GM21390 (cell line): ENCODE measurements around the gene SSTR5.
"Not testable (repeated sequence)": the region's sequence is repeated elsewhere in the genome, so short reads cannot be mapped to it uniquely, and the experiment has no call there.

Experiments used
- ATAC-seq: cut with Tn5 transposase; IDR thresholded peaks from one replicate; pipeline ENCODE4 v1.9.1; 2021; ENCODE audit not compliant: unreplicated experiment

Gene SSTR5

DNA sequence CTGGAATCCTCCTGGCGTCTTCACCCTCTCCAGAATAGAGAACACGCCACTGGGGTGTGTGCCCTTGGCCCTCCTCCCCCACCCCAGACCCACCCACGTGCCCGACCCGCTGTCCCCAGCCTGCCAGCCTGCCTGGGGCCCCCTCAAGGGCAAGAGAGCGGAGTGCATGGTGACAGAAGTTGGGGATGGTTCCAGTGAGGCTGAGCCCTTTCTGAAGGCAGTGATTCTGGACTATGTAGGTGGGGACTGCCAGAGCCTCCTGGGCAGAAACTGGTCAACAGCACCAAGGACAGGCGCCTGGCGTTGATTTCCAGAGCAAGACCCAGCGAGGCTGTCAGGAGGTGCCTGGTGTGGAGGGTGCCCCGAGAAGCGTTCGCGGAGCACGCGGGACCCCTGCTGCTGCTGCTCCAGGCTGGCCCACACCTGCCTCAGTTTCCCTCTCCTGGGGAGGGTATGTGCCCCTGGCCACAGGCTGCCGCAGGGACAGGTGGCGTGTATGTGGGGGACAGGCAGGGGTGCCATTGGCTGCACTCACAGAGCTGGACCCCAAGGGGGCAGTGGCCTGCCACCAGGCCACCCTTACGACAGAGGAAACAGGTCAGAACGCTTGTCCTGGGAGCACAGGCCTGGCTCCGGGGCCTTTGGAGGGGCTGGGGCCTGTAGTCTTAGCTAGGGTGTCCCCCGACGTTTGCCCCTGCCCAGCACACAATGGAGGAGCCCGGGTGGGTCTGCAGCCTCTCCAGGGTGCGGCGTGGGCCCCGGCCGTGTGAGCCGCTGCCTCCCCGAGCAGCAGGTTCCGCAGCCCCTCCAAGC, 1.2 kb downstream of the SSTR5 start:
- ATAC-seq, result no peak

DNA sequence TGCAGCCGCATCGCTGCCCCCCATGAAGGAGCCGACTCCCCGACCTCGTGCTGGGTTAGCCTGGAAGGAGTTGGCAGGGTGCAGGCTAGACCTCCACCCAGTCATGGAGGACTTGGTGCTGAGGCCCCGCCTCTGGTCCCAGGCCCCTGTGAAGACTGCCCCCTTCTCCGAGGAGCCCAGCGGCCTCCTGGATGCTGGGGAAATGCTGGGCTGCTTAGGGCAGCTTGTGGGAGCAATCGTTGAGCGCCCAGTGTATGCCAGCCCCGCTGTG, 1.8 kb downstream of the SSTR5 start:
- no peak for ATAC-seq

DNA sequence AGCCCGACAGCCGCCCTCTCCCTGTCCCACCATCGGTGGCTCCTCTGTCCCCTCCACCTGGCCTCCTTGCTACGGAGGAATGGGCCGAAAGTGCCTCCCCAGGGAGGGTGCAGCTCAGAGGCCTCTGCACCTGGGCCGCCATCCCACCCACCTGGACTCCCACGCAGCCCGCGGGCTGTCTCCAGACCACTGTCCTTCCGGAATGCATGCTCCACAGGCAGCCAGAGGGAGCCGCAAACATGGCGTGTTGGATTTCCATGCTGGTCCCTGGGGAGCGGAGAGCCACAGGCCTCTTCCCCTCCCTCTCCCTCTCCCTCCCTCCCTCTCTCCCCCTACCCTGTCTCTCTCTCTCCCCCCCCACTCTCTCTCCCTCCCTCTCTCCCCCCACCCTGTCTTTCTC, 3.0 kb downstream of the SSTR5 start:
- ATAC-seq, result no peak

DNA sequence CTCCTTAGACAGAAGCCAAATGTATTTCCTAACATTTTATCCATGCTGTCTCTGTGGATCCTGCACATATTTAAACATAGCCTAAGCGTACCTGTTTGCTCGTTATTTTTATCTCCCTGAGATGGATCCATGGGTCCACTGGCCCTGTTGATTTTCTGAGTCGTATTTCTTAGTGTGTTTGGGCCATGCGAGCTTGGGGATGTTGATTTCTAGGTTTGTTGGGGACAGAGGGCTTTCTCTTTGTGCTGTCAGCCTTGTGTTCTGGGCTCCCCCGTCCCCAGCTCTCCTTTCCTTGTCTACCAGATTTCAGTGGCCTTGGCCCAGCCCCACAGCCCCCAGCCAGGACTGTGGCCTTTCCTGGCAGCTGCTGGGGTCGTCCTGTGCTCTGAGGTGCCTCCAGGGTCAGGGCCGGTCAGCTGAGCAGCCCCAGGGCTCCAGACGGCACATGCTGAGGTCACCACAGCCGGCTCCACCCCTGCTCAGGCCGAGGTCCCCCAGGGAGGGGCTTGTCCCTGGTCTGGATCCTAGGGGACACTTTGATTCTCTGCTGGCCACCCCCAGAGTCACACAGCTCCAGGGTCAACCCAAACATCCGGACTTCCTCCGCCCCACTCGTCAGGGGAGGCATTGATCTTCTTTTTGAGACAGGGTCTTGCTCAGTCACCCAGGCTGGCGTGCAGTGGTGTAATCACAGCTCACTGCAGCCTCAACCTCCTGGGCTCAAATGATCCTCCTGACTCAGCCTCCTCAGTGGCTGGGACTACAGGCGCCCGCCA, 4.4 kb downstream of the SSTR5 start:
- no peak for ATAC-seq

DNA sequence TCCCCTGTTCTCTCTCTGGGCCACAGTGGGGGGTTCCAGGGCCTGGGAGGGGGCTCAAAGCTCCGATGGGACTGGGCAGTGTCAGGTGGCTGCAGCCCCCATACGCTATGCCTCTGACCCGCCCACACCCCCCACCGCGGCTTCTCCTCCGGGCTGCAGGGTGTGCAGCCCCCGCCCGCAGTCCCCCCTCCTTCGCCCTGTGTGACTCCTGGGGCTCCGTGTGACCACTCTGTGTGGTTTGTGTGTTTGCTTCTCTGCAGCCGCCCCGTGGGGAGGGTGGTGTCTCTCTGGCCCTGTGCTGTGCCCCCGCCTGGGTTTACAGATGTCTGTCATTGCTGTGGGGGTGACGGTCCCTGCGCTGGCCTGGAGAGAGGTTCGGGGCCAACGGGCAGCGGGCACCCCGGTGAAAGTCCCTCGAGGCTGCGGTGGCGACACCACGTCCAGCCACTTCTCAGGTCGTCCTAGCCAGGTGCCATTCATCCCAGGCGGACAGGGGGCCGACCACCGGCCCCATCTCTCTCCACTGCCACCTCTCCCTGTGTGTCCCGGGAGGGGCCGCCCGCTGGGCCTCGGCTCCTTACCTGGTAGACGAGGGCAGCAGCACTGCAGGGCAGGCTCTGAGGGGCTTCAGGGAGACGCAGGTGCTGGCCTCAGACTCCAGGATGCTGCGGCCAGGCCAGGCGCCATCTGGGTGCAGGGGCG, 5.5 kb downstream of the SSTR5 start:
- no peak for ATAC-seq

DNA sequence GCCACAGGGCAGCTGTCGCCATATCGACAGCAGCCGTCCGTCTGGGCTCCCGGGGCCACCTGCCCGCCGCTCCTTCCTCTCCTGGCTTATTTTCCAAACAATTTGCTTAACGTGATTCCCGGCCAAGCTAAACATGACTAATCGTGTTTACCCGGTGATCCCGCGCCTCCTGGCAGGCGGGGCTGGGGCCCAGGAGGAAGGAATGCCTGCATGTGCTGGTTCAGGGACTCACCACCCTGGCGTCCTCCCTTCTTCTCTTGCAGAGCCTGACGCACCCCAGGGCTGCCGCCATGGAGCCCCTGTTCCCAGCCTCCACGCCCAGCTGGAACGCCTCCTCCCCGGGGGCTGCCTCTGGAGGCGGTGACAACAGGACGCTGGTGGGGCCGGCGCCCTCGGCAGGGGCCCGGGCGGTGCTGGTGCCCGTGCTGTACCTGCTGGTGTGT, 6.1 kb downstream of the SSTR5 start:
- ATAC-seq, result no peak

DNA sequence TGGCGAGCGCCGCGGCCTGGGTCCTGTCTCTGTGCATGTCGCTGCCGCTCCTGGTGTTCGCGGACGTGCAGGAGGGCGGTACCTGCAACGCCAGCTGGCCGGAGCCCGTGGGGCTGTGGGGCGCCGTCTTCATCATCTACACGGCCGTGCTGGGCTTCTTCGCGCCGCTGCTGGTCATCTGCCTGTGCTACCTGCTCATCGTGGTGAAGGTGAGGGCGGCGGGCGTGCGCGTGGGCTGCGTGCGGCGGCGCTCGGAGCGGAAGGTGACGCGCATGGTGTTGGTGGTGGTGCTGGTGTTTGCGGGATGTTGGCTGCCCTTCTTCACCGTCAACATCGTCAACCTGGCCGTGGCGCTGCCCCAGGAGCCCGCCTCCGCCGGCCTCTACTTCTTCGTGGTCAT, 6.8 kb downstream of the SSTR5 start:
- no peak for ATAC-seq

DNA sequence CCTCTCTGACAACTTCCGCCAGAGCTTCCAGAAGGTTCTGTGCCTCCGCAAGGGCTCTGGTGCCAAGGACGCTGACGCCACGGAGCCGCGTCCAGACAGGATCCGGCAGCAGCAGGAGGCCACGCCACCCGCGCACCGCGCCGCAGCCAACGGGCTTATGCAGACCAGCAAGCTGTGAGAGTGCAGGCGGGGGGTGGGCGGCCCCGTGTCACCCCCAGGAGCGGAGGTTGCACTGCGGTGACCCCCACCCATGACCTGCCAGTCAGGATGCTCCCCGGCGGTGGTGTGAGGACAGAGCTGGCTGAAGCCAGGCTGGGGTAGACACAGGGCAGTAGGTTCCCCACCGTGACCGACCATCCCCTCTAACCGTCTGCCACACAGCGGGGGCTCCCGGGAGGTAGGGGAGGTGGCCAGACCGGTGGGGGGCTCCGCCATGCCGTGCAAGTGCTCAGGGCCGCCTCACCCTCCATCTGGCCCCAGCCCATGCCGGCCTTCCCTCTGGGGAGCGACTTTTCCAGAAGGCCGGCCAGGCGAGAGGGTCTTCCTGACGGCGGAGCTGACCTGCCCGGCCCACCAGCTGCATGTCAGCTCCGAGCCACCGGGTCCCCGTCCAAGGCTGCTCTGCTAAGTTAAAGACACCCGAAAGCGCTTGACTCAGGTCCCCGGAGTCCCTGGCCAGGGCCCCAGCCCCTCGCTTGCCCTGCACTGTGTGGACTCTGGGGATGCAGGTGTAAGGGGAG, 7.4 kb downstream of the SSTR5 start:
- no peak for ATAC-seq

DNA sequence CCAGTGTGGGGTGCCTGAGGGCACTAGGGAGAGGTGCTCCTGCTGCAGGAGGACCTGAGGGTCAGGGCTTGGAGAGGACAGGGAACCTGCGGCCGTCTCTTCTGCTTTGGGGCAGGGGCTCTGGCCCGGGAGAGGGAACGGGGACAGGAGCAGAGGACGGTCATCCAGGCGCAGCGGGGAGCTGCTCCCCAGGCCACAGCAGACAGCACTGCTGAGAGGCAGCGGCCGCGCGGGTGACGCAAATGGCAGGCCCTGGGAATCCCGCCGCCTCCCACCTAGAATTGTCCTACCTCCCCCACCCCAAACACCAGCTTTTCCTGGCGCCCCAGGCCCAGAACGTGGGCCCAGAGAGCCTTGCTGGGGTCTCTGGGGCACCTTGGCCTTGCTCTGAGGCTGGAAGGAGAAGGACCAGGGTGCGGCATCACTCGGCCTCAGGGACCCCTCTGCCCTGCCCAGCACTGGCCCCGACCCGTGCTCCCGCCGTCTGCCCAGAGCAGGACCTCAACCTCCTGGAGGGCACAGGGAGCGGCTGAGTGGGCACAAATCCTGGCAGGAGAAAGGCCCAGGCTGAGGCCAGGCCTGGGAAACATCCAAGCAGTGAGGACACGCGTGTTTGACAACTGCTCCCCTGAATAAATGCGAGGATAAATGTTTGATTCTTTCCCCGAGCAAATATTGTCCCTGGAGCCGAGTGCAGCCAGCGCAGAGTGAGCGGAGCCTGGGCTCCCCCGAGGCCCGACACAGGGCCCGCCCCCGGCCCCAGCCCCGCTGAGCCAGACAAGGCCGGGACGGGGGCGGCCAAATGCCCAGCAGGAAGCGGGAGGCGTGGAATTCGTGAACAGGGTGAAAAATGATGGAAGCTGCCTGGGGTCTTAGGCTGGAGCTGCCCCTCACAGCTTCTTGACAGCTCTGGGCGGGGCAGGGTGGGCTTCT, 8.5 kb downstream of the SSTR5 start:
- no peak for ATAC-seq

DNA sequence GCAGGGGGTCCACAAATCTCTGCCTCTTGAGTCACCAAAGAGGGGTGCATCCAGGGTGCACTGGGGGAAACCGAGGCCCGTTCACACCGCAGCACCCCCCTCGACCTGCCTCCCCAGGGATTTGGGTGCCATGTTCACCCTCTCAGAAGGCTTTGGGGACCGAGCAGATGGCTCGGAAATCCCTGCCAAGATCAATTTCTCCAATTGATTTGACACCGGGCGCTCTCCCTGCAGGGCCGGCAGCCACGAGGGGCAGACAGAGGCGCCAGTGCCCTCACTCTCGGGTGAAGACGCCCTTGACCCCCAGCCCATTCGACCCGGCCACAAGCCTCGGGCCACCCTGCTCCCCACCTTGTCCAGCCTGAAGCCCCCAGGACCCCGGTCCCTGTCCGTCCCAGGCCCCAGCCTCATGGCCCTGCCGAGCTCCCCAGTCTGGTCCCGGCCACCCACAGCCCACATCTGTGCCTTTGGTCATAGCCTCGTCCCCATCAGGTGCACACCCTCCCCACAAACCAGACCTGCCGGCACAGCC, 9.3 kb downstream of the SSTR5 start:
- no peak for ATAC-seq

DNA sequence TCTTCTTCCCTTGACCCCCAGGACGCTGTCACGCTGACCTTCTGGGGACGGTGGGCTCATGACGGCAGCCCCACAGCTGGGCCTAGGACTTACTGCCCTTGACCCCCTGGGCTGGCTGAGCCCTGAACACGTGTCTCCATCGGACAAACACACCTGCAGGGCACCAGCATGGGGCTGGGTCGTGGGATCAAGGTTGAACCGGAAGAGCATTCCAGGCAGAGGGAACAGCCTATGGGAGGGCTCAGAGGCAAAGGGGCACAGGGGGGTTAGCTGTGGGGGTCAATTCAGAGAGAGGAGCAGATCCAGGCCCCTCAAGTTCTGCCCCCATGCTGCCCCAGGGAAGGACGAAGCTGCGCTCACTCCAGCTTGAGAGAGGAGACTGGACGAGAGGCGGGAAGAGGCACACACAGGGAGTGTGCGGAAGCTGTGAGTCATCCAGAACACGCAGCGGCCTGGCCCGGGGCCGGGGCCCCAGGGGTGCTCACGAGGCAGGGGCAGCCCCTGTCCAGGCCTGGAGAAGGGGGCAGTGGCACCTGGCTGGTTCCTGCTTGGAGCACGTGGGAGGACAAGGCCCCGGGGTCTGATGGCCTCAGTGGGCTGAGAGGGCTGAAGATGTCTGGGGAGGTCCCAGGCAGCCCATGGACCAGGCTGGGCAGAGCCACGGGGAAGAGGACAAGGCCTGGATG, 9.9 kb downstream of the SSTR5 start:
- no peak for ATAC-seq

DNA sequence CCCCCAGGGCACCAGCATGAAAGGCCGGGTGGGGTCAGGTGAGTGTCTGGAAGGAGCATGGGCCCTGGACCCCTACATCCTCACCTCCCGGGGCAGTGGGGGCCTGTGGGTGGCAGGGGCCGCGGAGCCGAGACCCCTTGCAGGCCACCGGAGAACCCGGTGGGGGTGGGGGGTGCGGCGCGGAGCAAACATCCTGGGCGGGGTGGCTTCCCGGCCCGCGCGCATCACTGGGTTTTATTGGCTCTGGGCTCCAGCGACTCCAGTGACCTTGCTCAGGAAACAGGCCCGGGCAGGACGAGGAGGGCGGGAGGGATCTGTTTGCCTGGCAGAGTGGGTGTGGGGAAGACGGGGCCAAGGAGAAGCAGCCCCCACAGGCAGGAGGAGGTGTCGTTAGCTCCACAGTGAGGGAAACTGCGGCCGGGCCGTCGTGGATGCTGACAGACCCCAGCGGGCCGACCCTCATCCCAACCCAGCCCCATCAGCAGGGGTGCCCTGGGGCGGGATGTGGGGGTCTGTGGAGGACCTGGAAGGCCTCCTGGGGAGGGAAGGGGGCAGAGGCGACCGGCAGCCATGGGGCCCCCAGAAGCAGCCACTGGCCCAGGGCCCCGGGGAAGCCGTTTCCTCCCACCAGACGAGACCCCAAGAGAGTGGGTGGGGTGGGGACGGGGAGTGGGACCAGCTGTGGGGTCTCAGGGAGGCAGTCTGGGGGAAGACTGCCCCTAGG, 10.6 kb downstream of the SSTR5 start:
- ATAC-seq, result no peak

DNA sequence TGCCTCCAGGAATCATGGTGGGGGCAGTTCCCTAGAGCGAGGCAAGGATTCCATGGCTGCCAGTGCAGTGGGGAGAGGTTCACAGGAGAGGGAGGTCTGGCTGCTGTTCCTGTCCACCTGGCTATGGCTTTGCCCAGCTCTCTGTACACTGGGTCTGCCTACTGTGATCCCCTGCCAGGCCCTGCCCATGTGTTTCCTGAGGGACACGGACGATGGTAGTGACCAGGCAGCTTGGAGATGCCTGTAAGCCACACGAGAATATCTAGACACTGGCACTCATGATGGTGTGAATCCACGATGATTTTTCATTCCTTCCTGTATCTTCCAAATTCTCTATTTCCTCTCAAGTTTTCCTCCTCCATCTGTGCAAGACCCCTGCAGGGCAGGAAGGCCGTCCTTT, 12.4 kb downstream of the SSTR5 start:
- ATAC-seq, result no peak

DNA sequence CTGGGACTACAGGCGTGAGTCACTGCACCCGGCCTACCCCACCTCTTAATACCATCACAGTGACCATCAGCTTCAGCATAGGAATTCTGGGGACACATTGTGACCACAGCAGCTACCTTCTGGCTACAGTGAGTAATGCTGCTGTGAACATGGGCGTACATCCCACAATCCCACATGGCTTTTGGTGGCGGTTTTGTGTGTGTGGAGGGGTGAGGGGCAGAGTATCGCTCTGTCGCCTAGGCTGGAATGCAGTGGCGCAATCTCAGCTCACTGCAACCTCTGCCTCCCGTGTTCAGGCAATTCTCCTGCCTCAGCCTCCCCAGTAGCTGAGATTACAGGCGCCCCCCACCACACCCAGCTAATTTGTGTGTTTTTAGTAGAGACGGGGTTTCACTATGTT, 13.9 kb downstream of the SSTR5 start:
- not testable (repeated sequence) for ATAC-seq

DNA sequence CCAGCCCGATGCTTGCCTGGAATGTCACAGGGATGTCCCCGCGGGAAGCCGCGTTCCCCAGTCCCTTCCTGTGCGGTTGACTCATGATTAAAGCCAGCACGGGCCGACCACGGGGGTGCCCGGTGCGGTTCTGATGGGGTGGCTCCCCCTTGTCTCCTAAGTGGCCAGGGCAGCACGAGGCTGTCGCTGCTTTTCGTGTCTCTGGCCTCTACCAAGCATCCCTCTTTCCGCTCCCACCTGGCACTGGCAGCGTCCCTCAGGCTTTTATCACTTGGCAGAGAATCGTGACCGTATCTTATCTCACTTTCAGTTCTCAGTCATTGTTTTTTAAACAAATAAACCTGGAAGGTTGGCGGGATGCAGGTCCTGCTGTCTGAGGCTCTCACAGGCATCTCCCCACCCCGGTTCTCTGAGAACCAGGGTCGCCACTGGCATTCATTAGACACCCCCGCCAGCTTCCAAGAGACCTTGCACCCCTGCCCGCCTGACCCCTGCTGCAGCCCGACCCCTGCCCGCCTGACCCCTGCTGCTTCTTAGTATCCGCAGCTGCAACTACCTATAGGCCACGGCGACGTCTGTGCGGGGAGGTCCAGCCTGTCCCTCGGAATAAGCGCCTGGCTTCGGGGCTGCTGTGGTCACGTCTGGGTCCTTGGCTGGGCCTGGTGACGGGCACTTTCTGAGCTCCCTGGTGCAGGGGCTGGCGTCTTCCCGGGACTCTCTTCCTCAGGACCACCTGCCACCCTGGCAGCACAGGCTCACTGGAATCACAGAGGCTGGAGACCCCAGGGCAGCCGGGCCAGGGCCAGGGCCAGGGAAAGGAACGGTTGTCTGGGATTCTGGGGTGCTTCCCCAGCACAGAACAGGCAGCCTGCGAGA, 16.0 kb downstream of the SSTR5 start:
- no peak for ATAC-seq

DNA sequence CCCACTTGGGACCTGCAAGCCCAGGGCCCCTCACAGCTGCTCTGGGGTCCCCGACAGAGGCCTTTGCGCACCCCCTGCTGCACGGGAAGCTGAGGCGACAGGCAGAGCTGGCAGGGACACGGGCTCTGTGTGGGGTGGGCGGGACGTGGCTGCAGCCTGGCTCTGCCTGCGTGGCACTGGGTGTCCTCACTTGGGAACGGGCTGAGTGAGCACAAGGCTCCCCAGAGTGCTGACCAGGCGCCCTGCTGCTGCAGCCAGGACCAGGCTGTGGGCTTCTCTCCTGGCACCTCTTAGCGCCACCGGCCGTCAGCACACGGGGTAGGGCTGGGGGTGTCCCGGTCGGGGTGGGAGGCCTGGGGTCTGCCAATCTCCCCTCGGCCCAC, 16.9 kb downstream of the SSTR5 start:
- ATAC-seq, result no peak

DNA sequence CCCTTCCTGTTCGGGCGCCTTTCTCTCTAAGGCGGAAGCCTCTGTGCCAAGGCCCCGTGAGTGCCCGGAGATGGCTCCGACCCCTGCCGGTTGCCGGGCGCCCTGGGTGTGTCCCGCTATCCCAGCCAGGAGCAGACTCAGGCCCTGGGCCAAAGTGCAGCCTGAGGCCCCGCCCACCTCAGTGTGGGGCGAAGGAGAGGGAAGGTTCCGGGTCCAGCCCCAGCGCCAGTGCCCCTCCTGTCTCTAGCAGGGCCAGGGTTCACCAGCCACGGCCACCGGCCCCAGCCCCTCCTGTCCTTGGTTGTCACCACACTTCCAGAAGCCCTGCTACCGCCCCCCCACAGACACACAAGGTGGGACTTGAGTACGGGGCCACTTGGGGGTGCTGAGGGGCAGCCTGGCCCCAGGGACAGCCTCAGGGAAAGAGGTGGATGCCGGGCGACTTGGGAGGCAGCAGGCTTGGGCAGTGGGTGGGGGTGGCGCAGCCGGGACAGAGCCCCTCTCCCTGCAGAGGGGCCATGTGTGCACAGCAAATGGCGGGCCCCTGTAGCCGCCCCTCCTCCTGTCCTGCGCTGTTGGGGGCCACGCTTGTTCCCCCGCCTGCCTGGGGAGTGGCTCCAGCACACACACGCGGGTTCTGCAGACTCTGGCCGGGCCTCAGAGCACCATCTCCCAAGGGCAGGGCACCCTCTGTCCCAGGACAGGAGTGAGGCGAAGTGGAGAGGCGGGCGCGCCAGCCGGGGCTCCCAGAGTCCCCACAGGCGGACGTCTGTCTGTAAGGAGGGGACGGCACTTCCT, 17.5 kb downstream of the SSTR5 start:
- no peak for ATAC-seq
